DMS53 treated with DMSO at 0.1 percent for 48 hours (cell line): Measurements from ENCODE around the gene IER5.

Experiments used
- DNase-seq: peaks from one replicate; lab custom pipeline; 2025; ENCODE audit not compliant: unreplicated experiment; lab: John Stamatoyannopoulos, UW

Gene IER5

GRCh38 chr1:181095763-181096184, 7.3 kb downstream of the IER5 start:
- no peak for DNase-seq

DNA sequence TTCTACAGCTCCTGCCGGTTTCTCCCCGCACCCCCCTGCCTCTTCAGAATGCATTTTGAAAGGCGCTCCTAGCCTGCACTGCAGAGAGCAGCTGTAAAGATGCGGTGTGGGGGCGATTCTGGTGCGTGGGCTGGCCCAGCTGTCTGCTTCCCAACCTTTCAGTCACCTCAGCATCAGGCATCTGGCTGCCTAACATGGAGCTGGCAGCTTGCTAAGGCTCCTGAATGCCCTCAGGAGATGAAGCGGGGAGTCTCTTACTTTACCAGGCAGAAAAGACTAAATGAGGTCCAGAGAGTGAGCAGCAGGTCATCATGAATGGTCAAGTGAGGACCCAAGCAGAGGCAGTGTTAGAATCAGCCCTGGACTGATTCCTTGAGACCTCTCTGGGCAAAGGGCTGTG, 8.7 kb downstream of the IER5 start:
- no peak for DNase-seq

- DNase-seq = no peak
Measured at GRCh38 chr1:181099152-181100014, 10.9 kb downstream of the IER5 start.

- no peak for DNase-seq
Measured at GRCh38 chr1:181100015-181100905, 11.8 kb downstream of the IER5 start.

- DNase-seq = no peak
Measured at GRCh38 chr1:181100934-181101333, 12.4 kb downstream of the IER5 start.

GRCh38 chr1:181101581-181102226, 13.2 kb downstream of the IER5 start:
- peak; percentile 4 for DNase-seq

DNA sequence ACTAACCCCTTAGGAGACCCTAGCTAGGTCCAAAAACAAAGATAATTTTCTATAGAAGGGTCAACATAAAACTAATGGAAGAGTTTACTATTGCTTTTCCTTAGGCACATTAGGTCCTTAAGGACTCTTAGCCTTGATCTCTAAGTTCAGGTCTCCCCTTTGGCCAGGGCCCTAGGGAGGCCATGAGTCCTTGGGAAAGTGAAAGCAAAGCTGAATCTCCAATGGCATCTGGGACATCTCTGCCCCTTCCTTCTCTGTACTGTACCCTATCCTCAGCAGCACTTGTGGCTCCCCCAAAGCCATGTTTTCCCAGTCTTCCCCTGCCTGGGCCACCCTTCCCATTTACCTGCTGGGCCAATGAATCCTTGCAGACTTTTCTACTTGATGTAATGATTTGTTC, 14.3 kb downstream of the IER5 start:
- DNase-seq = no peak

GRCh38 chr1:181103399-181103798, 14.9 kb downstream of the IER5 start:
- DNase-seq = no peak

- DNase-seq = no peak
Measured at GRCh38 chr1:181104042-181104789, 15.7 kb downstream of the IER5 start.

- peak; percentile 3 for DNase-seq
Measured at GRCh38 chr1:181104790-181105133, 16.3 kb downstream of the IER5 start.

DNA sequence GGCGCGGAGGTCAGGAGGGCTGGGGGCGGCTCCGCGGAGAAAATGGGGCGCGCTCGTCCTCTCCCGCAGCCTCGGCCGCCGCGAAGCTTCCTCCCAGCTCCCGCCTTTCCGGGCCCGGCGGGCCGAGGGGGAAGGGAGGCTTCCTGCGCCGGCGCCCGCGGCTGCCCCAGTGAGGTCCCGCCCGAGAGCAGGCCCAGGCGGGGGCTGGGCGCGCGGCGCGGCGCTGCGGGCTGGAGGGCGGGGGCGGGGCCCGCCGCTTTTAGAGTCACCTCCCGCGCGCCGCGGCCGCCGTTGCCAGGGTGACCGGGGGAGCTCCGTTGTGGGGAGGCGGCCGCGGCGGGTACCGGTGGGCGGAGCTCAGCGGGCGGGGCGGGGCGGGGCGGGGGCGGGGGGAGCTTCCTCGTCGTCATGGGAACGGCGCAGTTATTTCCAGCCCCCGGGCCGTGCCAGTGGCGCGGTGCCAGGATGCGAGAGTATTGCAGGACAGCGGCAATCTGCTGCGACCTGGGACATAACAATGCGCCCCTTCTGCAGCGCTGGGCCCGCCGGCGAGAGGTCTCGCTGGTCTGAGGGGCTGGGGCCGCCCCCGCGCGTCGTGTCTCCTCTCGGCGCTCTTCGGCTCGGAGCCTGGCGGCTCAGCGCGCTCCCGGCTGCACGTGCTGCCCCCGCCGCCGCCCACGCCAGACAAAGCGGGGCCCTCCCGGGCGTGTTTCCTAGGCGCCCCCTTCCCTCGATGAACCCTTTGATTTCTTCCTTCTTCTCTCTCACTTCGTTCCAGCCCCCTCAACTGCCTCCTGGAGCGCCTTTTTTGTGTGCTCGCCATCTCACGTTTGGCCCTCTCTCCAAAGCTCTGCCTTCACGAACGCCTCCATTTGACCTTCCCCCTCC, 16.9 kb downstream of the IER5 start:
- peak; percentile 91 for DNase-seq

DNA sequence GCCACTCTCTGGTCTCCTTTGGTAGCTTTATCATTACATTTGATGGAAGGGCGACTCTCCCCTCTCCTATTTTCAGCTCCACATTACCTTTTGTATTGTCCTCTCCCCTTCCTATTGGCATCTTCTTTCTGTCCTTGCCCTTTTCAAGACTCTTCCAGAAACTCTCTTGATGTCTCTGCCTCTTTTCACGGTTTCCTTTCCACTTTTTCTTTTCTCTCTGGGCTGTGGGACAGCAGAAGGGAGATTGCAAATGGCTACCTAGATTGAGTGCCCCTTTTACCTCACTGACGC, 17.5 kb downstream of the IER5 start:
- no peak for DNase-seq

DNA sequence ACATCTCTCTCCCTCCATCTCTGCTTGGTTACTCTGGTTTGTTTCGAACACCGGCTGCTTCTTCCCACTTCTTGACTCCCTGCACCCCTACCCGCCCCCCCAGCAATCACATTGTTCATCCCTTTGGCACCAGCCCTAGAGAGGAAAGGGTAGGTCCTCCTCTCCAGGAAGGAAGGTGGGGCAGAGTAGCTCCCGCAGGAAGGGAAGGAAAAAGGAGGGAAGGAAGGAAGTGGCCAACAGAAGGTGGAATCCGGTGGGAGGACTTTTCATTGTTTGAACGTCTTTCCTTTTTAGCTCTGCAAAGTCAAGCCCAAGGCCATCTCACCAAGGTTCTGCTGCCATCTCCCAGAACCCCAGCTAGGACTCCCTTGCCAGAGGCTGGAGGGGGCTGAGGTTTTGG, 18.0 kb downstream of the IER5 start:
- DNase-seq = no peak

DNA sequence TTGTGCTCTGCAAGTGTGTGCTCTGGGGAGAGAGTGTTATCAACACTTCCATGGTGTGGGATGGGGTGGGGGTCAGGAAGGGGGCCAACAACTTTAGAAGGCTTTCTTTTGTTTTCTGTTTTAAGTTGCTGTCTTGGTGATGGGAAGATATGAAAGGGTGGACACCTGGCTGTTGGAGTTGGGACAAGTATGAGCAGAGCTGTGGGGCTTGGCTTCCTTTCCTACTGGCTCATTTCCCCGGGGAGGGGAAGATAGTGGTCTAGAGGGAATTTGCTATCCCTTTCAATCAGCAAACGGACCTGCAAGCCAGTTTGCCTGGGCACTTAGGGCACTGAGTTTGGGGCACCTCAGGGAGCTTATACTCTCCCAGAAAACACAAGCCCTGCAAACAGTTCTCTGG, 19.2 kb downstream of the IER5 start:
- no peak for DNase-seq

- no peak for DNase-seq
Measured at GRCh38 chr1:181108304-181108867, 19.9 kb downstream of the IER5 start.

DNA sequence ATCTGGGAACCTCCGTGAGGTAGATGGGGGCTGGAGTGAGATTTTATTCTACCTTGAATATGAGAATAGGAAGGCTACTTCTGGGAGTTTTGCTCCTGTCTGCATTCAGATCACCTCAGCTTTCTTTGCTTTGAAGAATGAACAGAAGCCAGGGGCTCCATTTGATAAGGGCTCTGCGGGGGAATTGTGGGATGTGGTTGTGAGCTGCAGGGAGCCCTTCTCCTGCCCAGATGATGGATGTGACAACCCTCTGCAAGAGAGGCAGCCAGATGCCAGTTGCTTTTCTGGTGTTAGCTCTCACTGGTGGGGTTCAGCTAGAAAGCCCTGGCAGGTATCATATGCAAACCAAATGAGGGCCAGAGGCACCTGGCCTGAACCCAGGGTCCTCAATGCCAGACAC, 21.5 kb downstream of the IER5 start:
- DNase-seq = no peak

DNA sequence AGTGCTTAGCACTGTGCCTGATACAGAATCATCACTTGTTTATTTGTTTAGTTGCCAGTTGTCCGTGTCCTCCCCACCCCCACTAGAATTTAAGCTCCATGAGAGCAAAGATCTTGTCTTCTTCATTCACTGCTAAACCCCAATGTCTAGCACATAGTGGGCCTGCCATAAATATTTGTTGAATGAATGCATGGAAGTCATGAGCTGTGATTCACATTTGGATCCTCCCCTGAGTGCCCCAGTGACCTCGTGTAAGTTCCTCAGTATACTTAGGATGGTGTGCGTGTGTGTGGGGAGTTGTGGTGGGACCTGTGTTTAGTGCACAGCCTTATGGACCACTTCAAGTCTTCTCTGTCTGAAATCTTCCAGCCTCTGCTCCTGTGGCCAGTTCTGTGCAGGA, 23.1 kb downstream of the IER5 start:
- DNase-seq = no peak

DNA sequence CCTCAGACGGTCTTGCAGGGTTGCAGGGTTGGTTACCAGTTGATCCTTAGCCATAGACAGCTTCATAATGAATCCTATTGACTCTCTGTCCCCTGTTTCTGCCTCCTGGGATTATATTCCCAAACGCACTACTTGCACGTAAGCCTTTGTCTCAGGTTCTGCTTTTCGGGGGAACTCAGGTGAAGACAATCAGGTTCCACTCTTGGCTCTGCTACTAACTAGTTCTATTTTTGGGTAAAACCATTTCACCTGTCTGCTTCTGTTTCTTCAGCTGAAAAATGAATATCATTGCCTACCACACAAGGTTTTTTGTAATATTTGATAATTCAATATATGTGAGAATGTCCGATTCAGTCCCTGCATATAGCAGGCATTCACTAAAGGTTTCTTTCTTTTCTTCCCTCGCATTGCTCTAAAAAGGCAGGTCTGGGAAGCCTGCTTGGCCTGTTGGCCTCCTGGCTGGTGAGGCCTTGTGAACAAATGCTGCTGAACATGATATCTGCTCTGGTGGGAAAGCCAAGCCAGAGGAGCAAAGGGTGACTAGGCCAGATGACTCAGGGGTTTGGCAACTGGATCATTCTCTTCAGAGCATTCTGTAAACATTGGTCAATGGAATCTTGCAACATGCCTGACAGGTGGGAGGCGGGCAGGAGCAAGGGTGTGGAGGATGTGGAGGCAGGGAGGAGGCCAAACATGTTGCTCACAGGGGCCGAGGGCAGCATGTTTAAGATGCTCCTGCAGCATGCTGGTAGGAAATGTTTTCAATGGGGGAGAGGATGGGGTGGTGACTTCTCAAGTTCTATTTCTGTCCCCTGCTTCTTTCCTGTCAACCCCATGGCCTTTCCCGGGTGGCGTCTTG, 23.8 kb downstream of the IER5 start:
- DNase-seq = peak; percentile 91

DNA sequence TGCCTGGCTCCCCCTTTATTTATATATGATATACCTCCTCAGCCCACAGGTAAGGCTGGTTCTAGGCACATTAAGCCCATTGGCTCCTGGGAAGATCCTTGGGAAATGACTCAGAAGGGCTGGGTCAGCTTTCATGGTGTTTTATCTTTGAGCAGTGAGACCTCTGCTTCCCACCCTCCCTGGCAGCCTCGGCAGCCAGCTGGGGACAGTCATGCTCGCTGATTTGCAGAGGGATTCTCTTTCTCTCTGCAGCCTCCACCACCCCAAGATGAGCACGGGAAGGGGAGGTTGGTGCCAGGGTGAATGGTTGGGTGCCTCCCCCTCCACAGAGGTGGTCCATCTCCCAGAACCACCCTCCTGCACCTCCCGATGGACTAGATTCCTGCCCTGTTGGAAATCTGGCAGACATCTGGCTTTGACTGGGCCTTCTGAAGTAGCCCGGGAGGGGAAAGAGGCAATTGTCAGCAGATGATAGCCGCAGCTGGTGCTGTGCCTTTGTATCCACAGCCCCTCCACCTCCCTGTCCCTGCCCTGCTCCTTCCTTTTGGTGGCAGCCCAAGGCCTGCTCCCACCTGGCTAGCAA, 24.6 kb downstream of the IER5 start:
- DNase-seq = no peak
